ENCODE measurements around the gene OLFML3. TPM values are rescaled to one million over a fixed set of nuclear protein-coding genes. Genes with fewer than 3 reads are reported as not detected.

Gene OLFML3
- total RNA-seq, 1 experiment from 2014 or later: 0.52 TPM

DNA sequence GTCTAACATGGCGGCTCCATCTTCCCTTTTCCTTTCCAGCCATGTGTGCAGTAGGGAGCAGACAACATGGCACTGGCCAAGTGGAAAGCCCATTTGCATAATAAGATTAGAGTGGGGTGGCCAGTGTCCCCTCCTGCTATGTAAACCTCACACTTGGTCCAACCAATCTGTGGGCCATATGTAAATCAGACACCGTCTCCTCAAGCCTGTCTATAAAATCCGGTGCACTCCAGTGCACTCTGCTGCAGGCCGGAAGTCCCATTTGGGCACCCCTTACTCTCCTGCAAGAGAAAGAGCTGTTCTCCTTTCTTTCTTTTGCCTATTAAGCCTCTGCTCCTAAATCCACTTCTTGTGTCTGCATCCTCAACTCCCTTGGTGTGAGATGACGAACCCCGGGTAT is 44.1 kb downstream of the OLFML3 start:
- ChIA-PET POLR2A (ENCODE audit: unreplicated experiment) (no interaction called here), CTCF (no interaction called here)
- BruUV-seq (replicated peaks): no TSS peak
- Histone ChIP-seq H3F3A (ENCODE audit: insufficient read depth, low read depth) (no peaks in the 10 kb centered on the region), H2AFZ (no peak overlapping the region), H4K20me1 (ENCODE audit: insufficient read depth) (no peaks in the 10 kb centered on the region), H3K27me3 (ENCODE audit: insufficient read depth, low read depth) (no peaks in the 10 kb centered on the region), H3K4me2 (no peak overlapping the region), H3K4me1 (replicated peaks; ENCODE audit: insufficient read depth) (no peaks in the 10 kb centered on the region), H3K9me2 (ENCODE audit: insufficient read depth) (no peaks in the 10 kb centered on the region), H3K36me3 (ENCODE audit: low read depth) (no peaks in the 10 kb centered on the region), H3K27ac (no peak overlapping the region), H3K9me3 (ENCODE audit: insufficient read depth, low read depth) (no peaks in the 10 kb centered on the region), H3K79me2 (ENCODE audit: low read depth) (no peaks in the 10 kb centered on the region), H3K4me3 (no peak overlapping the region)
- intact Hi-C loops (cut with micrococcal nuclease; ENCODE audit: unreplicated experiment): no loop called here
- DNase-seq: no peak
- no peak for TF ChIP-seq EZH2 (IDR thresholded peaks at IDR 0.05; ENCODE audit: low read depth)
- TF ChIP-seq, protein P1, sequence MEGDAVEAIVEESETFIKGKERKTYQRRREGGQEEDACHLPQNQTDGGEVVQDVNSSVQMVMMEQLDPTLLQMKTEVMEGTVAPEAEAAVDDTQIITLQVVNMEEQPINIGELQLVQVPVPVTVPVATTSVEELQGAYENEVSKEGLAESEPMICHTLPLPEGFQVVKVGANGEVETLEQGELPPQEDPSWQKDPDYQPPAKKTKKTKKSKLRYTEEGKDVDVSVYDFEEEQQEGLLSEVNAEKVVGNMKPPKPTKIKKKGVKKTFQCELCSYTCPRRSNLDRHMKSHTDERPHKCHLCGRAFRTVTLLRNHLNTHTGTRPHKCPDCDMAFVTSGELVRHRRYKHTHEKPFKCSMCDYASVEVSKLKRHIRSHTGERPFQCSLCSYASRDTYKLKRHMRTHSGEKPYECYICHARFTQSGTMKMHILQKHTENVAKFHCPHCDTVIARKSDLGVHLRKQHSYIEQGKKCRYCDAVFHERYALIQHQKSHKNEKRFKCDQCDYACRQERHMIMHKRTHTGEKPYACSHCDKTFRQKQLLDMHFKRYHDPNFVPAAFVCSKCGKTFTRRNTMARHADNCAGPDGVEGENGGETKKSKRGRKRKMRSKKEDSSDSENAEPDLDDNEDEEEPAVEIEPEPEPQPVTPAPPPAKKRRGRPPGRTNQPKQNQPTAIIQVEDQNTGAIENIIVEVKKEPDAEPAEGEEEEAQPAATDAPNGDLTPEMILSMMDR (conservative IDR thresholded peaks at IDR 0.05): no peak

DNA sequence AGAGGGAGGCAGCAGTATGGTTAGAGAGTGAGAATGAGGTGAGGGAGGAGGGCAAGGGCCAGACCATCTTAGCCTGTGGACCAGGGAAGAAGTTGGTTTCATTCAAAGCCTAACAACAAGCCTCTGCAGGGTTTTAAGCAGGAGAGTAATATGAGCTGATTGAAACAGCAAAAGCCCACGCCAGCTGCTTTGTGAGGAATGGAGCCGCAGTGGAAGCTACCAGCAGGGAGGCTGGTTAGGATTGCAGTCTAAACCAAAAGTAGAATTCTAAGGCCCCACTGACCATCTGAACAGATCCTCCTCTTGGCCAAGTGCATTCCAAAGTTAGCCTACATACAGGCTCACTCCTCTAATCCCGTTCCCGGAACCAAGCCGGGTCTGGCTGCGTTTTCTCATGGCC is 44.8 kb downstream of the OLFML3 start:
- intact Hi-C loops (cut with micrococcal nuclease; ENCODE audit: unreplicated experiment): no loop called here
- no peaks in the 10 kb centered on the region for H3K9me2 ChIP-seq (ENCODE audit: insufficient read depth)
- no peaks in the 10 kb centered on the region for H3F3A ChIP-seq (ENCODE audit: insufficient read depth, low read depth)
- no peaks in the 10 kb centered on the region for H3K9me3 ChIP-seq (ENCODE audit: insufficient read depth, low read depth)
- DNase-seq: no peak
- no peaks in the 10 kb centered on the region for H3K79me2 ChIP-seq (ENCODE audit: low read depth)
- H3K27ac ChIP-seq: no peak overlapping the region
- no TSS peak for BruUV-seq (replicated peaks)
- no peak overlapping the region for H3K4me3 ChIP-seq
- H3K4me2 ChIP-seq: no peak overlapping the region
- ChIA-PET POLR2A (ENCODE audit: unreplicated experiment) (no interaction called here), CTCF (no interaction called here)
- TF ChIP-seq EZH2 (IDR thresholded peaks at IDR 0.05; ENCODE audit: low read depth): no peak
- TF ChIP-seq, protein P1 (conservative IDR thresholded peaks at IDR 0.05): no peak
- no peaks in the 10 kb centered on the region for H3K4me1 ChIP-seq (replicated peaks; ENCODE audit: insufficient read depth)
- no peaks in the 10 kb centered on the region for H3K36me3 ChIP-seq (ENCODE audit: low read depth)
- H2AFZ ChIP-seq: no peak overlapping the region
- no peaks in the 10 kb centered on the region for H3K27me3 ChIP-seq (ENCODE audit: insufficient read depth, low read depth)
- H4K20me1 ChIP-seq (ENCODE audit: insufficient read depth): no peaks in the 10 kb centered on the region

DNA sequence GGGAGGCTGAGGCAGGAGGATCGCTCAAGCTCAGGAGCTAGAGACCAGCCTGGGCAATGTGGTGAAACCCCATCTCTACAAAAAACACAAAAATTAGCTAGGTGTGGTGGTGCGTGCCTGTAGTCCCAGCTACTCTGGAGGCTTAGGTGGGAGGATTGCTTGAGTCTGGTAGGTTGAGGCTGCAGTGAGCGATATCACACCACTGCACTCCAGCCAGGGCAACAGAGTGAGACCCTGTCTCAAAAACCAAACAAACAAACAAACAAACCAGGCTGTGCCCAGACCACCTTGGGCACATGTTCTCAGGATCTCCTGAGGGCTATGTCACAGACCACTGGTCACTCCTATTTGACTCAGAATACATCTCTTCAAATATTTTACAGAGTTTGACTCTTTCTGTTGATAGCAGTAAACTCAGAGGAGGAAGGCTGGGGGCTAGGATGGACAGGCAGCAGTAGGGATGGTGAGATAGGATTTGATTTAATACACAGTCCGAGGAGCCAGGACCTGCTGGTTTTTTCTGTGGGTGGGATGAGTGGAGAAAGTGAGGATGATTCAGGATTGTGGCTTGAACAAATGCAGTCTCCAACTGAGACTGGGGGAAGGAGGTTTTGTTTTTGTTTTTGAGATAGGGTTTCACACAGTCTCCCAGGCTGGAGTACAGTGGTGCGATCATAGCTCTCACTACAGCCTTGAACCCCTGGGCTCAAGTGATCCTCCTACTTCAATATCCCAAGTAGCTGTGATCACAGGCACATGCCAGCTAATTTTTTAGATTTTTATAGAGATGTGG is 46.5 kb downstream of the OLFML3 start:
- no peak overlapping the region for H3K4me3 ChIP-seq
- no TSS peak for BruUV-seq (replicated peaks)
- intact Hi-C loops (cut with micrococcal nuclease; ENCODE audit: unreplicated experiment): no loop called here
- H3K27me3 ChIP-seq (ENCODE audit: insufficient read depth, low read depth): no peaks in the 10 kb centered on the region
- H4K20me1 ChIP-seq (ENCODE audit: insufficient read depth): no peaks in the 10 kb centered on the region
- no peaks in the 10 kb centered on the region for H3K79me2 ChIP-seq (ENCODE audit: low read depth)
- H3K36me3 ChIP-seq (ENCODE audit: low read depth): no peaks in the 10 kb centered on the region
- H3K9me3 ChIP-seq (ENCODE audit: insufficient read depth, low read depth): no peaks in the 10 kb centered on the region
- H2AFZ ChIP-seq: no peak overlapping the region
- H3F3A ChIP-seq (ENCODE audit: insufficient read depth, low read depth): no peaks in the 10 kb centered on the region
- POLR2A ChIA-PET (ENCODE audit: unreplicated experiment): no interaction called here
- H3K4me1 ChIP-seq (replicated peaks; ENCODE audit: insufficient read depth): no peaks in the 10 kb centered on the region
- H3K4me2 ChIP-seq: no peak overlapping the region
- H3K9me2 ChIP-seq (ENCODE audit: insufficient read depth): no peaks in the 10 kb centered on the region
- CTCF ChIA-PET: no interaction called here
- no peak for DNase-seq
- no peak for TF ChIP-seq EZH2 (IDR thresholded peaks at IDR 0.05; ENCODE audit: low read depth)
- TF ChIP-seq, protein P1 (conservative IDR thresholded peaks at IDR 0.05): no peak
- no peak overlapping the region for H3K27ac ChIP-seq
